GM19193 (cell line): ENCODE data around the gene FXN.

Experiments used
- POLR2A ChIP-seq: IDR thresholded peaks from 4 replicates; pipeline ENCODE4 v1.6.1; 2011; ENCODE audit not compliant: insufficient read depth, insufficient read length; ENCODE audit errors: extremely low read depth

The FXN gene

DNA sequence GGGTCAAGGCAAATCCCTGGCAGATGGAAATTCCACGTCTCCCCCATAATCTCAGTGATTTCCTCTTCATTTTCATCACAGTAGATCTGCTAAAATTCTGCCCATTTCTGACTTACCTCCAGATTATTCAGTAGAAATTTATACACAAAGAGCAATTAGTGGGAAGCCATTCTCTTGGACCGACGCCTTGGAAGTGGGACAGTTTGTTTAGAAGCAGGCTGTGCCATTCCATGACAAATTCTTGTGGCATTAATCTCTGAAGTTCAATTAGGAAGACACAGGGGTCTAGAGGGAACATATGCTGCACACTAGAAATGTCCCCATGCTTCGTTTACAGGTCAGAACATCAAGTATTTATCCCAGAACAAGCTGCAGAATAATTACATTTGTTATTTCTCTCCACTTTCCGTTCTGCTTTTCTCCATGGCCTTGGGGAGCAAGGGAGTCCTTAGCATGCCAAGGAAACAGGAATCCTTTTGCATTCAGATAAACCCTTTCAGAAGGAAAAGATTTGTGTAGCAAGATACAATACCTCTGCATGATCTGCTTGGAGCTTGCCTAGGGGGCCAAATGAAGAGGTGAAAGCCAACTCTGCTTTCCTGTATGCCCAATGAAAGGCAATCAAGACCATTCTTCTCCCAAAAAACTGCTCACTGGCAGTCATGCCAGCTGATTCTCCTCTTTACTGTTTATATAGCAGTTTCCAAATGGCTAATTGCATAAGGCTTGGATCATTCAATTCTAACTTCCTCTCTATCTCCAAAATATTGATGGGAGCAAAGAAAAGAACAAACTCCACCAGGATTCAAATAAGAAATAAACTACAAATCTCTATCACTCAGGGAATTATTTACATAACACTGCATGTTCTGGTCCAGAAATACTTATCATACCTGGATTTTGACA lies 19.1 kb upstream of the FXN start:
- no peak for TF ChIP-seq POLR2A

DNA sequence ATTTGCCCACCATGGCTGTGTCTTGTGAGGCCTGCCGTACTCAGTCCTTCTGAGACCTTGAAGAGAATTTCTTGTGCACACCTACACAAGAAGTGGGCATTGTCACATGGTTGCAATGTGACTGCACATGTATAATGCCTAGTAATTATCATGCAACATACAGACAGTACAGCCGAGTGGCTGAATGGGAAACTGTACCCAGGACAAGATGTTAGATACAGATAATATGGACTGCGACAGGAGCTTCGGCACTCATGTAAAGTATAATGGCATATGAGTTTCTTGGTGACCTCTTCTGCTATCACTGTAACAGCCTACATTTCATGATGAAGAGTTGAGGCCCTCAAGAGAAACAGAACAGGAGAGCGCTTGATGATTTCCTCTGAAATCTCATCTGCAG lies 16.8 kb upstream of the FXN start:
- TF ChIP-seq POLR2A = no peak

DNA sequence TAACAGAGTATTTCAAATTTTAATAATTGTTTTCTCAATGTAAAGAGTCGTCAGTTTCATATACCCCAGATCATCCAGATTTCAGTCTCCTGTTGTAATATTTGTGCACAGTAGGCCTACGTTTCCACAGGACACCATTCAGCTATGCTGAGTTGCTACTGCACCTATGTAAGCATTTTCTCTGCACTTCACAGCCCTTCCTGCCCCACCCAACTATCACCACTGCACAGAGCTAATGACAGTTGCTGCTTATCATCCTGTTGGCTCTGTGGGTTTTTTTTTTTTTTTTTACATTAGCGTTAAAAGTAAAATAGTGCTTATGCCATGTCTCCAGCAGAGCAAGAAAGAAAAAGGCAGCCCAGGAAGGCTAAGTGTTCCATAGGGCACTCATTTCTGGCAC lies 15.7 kb upstream of the FXN start:
- TF ChIP-seq POLR2A = no peak

DNA sequence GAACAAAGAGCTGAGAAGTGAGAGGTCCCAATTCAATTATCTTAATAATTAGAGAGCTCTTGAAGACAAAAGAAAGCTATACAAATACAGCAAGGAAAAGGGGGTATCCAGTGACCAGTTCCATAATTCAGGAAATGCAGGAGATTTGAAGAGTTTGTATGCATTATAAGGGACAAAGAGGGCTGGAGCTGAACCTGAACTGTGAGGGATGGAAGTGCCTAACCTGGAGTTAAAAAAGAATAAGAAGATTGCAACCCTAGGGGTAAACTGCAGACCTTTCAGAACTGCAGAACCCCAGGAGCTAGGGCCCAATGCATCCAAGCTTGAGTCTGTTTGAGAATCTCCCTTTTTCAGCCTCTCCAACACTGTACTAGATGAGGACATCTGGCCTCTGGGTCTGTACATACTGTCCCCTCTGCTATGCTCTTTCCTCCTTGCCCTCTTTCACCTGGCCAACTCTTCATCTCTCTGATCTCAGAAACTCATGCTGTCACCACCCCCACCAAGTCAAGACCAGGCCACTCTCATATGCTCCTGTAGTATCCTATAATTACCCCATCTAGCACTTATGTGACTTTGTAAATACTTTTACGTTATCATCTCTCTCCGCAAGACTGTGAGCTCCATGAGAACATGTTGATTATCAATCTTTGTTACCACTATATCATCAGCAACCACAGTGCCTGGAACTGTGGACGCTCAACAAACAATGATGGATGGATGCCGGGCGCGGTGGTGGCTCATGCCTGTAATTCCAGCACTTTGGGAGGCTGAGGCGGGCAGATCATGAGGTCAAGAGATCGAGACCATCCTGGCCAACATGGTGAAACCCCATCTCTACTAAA lies 15.0 kb upstream of the FXN start:
- TF ChIP-seq POLR2A = no peak

DNA sequence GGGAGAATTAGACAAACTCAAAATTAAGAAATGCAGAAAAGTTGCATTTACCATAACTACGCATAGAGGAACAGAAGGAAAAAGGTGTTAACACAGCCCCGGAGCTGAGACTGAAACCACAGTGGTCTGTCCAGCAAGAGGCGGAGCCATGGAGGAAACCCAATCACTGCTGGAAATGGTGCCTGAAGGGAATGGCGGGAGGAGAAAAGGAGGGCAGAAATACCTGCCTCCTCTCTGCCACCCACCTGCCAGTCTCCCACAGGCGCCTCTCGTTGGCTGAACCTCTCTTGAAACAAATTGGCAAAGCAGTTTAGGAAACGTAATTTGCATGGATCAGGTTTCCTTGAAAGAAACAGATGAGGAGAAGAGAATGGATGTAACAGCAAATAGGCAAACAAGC lies 11.9 kb upstream of the FXN start:
- no peak for TF ChIP-seq POLR2A

DNA sequence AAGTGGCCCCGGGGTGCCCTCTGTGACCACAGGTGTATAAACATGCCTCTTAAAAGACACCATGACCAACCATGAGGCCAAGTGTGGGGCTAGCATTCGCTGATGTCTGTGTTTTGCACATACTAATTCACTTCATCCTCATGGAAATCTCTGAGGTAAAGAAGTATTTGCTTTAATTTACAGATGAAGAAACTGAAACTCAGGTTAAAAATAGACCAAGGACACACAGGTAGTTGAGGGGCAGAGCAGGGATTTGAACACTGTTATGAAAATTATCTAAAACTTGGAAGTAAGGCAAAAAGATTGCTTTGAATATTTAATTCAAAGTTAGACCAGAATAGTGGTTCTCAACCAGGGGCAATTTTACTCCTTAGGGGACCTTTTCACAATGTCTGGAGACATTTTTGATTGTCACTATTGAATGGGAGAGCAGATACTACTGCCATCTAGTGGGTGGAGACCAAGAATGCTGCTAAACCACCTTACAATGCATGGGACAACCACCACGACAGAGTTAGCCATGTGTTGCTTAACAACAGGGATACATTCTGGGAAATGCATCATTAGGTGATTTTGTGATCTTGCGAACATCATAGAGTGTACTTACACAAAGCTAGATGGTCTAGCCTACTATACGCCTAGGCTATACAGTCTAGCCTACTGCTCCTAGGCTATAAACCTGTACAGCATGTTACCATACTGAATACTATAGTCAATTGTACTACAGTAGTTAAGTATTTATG lies 8.0 kb upstream of the FXN start:
- no peak for TF ChIP-seq POLR2A

DNA sequence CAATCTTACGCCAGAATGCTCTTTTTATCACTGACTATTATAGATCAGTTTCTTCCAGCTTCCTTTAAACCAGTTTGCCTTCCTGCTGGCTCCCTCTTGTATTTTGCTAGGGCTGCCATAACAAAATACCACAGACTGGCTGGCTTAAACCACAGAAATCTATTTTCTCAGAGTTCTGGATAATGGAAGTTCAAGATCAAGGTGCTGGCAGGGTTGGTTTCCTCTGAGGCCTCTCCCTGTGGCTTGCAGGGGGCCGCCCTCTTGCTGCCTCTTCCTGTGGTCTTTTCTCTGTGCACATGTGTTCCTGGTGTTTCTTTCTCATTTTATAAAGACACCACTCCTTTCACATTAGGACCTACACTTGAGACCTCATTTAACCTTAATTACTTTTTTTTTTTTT lies 6.8 kb upstream of the FXN start:
- no peak for TF ChIP-seq POLR2A

DNA sequence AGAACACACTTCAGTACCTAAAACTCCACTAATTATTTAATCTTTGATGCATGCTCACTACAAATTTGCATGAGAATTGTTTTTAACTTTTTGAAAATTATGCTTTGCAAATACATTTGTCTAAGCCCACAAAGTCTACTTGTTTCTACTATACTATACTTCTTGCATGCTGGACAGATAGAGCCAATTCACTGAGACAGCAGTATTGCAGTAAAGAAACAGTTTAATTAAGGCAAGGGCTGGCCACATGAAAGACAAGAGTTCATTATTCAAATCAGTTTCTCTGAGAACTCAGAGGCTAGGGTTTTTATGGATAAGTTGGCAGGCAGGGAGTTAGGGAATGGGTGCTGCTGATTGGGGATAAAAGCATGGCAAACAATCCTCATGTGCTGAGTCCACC lies 6.0 kb upstream of the FXN start:
- TF ChIP-seq POLR2A = no peak

DNA sequence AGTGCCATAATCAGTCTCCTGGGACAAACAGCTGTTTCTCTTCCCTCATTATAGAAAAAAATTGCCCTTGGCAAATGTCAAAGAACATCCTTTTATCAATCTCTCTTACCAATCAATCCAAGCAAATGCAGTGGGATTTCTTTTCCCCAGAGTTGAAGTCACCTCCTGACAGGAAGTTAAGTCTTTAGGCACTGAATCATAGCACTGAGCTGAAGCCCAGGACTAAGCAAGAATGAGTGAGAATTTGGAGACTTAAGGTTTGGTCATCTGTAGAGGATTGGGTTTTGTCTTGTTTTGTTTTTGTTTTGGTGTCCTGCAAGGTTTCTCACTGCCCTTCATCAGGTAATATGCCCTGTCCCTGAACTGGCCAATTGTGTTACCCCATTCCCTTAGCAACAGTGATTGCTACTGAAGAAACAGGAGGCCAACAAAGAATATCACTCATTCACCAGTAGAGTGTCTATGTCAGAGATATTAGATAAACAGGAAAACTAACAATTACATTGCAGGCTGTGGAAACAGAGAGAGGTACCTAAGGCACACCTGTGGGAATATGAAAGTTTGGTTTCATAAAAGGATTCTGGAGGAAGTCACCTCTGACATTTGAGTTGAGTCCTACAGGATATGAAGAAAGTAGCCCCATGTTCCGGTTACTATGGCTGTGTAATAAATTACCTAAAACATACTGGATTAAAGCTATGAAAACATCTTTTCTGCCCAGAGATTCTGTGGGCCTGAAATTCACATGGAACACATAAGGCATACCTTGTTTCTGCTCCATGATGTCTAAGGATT lies 4.5 kb upstream of the FXN start:
- TF ChIP-seq POLR2A = no peak

DNA sequence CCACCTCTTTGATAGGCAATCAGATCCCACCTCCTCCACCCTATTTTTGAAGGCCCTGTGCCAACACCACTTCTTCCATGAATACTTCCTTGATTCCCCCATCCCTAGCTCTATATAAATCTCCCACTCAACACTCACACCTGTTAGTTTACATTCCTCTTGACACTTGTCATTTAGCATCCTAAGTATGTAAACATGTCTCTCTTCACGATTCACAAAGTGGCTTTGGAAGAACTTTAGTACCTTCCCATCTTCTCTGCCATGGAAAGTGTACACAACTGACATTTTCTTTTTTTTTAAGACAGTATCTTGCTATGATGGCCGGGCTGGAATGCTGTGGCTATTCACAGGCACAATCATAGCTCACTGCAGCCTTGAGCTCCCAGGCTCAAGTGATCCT lies 1.5 kb upstream of the FXN start:
- TF ChIP-seq POLR2A = no peak

DNA sequence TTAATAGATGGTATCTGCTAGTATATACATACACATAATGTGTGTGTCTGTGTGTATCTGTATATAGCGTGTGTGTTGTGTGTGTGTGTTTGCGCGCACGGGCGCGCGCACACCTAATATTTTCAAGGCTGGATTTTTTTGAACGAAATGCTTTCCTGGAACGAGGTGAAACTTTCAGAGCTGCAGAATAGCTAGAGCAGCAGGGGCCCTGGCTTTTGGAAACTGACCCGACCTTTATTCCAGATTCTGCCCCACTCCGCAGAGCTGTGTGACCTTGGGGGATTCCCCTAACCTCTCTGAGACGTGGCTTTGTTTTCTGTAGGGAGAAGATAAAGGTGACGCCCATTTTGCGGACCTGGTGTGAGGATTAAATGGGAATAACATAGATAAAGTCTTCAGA lies 757 bp downstream of the FXN start:
- TF ChIP-seq POLR2A = no peak

DNA sequence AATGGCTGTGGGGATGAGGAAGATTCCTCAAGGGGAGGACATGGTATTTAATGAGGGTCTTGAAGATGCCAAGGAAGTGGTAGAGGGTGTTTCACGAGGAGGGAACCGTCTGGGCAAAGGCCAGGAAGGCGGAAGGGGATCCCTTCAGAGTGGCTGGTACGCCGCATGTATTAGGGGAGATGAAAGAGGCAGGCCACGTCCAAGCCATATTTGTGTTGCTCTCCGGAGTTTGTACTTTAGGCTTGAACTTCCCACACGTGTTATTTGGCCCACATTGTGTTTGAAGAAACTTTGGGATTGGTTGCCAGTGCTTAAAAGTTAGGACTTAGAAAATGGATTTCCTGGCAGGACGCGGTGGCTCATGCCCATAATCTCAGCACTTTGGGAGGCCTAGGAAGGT lies 1.2 kb downstream of the FXN start:
- TF ChIP-seq POLR2A = no peak

DNA sequence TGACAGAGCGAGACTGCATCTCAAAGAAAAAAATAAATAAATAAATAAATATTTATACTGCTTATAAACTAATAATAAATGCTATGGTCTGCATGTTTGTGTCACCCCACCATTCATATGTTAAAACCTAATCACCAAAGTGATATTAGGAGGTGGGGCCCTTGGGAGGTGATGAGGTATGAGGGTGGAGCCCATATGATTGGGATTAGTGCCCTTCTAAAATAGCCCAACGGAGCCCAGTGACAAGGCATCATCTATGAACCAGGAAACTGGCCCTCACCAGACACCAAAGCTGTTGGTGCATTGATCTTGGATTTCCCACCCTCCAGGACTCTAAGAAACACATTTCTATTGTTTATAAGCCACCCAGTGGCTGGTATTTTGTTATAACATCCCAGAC lies 5.1 kb downstream of the FXN start:
- TF ChIP-seq POLR2A = no peak
